GM13977 (cell line): ENCODE measurements around the gene MAPRE2.

Experiments
- DNase-seq: peaks from one replicate; pipeline ENCODE4 v3.0.0; 2012; ENCODE audit warnings: low spot score
- CTCF ChIP-seq: IDR thresholded peaks from 2 replicates; pipeline ENCODE4 v1.5.1; 2012; ENCODE audit warnings: mild to moderate bottlenecking, control low read depth; ENCODE audit not compliant: insufficient read depth; ENCODE audit errors: extremely low read depth, missing control alignments
- in situ Hi-C: fragments of 300-500 bp; cut with MboI; formaldehyde crosslinking; loops from one replicate; pipeline ENCODE4 v1.12.0; 2022; ENCODE audit warnings: low sequenced_read_pairs, low pct_unique_long_range_greater_than_20kb, mixed read lengths, inconsistent platforms; ENCODE audit not compliant: unreplicated experiment

The MAPRE2 gene

GRCh38 chr18:35085450-35086380 is 44.5 kb downstream of the MAPRE2 start:
- no peak for DNase-seq
- no peak for TF ChIP-seq CTCF
- in situ Hi-C loops, result no loop called here

- in situ Hi-C loops, result no loop called here
- no peak for TF ChIP-seq CTCF
- no peak for DNase-seq
These were observed 45.5 kb downstream of the MAPRE2 start for GRCh38 chr18:35086704-35087103.

- DNase-seq, result no peak
- in situ Hi-C loops, result no loop called here
- no peak for TF ChIP-seq CTCF
These were observed 46.5 kb downstream of the MAPRE2 start for GRCh38 chr18:35087726-35088125.

GRCh38 chr18:35088921-35089320 is 47.7 kb downstream of the MAPRE2 start:
- no peak for TF ChIP-seq CTCF
- DNase-seq, result no peak
- in situ Hi-C loops, result no loop called here

- in situ Hi-C loops, result no loop called here
- no peak for DNase-seq
- no peak for TF ChIP-seq CTCF
These were observed 48.2 kb downstream of the MAPRE2 start for GRCh38 chr18:35089382-35089781.

- no peak for TF ChIP-seq CTCF
- in situ Hi-C loops, result no loop called here
- DNase-seq, result no peak
These were observed 48.8 kb downstream of the MAPRE2 start for GRCh38 chr18:35089891-35090550.
